GM12872 (cell line): ENCODE measurements around the gene LRSAM1.

Experiments
- TF ChIP-seq, protein P1 (sequence below): IDR thresholded peaks from 3 replicates; pipeline ENCODE4 v1.5.1; 2011; ENCODE audit warnings: low read depth, mild to moderate bottlenecking, low read length, moderate library complexity; ENCODE audit not compliant: insufficient read depth

The LRSAM1 gene

DNA sequence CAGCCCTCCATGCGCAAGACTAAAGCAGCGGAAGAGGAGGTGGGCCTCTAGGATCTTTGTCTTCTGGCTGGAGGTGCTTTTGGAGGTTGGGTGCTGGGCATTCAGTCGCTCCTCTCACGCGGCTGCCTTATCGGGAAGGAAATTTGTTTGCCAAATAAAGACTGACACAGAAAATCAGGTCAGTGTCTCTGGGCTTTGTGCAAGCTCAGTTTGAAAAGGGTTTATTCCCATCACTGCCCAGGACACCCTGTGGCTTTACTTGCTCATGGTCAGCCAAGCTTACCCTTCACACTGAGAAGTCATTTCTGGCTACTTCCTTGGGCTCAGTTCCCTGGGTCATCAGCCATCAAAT, 43.8 kb upstream of the LRSAM1 start:
- TF ChIP-seq, protein P1, sequence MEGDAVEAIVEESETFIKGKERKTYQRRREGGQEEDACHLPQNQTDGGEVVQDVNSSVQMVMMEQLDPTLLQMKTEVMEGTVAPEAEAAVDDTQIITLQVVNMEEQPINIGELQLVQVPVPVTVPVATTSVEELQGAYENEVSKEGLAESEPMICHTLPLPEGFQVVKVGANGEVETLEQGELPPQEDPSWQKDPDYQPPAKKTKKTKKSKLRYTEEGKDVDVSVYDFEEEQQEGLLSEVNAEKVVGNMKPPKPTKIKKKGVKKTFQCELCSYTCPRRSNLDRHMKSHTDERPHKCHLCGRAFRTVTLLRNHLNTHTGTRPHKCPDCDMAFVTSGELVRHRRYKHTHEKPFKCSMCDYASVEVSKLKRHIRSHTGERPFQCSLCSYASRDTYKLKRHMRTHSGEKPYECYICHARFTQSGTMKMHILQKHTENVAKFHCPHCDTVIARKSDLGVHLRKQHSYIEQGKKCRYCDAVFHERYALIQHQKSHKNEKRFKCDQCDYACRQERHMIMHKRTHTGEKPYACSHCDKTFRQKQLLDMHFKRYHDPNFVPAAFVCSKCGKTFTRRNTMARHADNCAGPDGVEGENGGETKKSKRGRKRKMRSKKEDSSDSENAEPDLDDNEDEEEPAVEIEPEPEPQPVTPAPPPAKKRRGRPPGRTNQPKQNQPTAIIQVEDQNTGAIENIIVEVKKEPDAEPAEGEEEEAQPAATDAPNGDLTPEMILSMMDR: no peak

DNA sequence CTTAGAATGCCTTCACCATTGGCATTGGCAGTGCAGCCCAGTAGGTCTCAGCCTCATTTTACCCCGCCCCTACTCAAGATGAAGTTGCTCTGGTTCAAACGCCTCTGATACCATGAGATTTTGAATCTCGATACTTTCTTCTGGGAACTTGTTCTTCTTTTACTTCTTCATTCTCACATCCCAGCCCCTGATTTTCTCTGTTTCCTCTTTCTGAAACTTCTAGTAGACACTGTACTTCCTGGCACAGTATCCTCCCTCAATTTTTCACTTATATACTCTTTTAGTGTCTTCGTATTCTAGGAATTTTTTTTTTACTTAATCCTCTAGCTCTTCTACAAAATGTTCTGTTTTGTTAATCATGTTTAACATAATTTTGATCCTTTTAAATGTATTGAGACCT, 40.2 kb upstream of the LRSAM1 start:
- TF ChIP-seq, protein P1: no peak

DNA sequence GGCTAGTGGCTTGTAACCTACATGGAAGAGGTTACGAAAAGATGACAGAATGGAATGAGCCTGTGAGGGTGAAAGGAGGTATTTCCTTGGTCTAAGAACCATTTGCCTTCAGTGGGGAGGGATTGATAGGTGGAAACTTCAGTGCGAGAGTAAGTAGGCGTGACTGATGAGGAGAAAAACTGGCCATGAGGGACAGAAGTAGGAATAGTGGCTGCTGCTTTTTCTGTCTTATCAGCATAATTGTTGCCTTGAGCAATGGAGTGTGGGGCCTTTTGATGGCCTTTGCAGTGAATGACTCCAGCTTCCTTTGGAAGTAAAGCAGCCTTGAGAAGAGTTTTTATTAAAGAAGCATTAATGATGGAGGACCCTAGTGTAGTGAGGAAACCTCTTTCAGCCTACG, 36.2 kb upstream of the LRSAM1 start:
- TF ChIP-seq, protein P1: no peak

DNA sequence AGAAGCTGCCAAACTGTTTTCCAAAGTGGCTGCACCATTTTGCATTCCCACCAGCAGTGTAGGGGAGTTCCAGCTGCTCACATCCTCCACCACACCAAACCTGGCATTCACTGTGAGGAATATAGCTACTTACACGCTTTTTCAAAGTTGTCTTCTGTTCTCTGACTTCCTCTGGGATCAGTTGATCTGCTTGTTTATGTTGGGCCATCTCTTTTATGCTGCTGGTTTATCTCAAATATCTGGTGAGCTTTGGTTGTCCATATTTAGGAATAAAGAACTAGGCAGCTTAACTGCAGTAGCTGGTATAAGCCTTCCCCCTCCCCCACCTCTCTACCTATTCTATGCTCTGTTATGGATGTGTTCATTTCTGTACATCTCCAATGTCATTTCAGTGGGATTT, 35.7 kb upstream of the LRSAM1 start:
- TF ChIP-seq, protein P1: no peak

DNA sequence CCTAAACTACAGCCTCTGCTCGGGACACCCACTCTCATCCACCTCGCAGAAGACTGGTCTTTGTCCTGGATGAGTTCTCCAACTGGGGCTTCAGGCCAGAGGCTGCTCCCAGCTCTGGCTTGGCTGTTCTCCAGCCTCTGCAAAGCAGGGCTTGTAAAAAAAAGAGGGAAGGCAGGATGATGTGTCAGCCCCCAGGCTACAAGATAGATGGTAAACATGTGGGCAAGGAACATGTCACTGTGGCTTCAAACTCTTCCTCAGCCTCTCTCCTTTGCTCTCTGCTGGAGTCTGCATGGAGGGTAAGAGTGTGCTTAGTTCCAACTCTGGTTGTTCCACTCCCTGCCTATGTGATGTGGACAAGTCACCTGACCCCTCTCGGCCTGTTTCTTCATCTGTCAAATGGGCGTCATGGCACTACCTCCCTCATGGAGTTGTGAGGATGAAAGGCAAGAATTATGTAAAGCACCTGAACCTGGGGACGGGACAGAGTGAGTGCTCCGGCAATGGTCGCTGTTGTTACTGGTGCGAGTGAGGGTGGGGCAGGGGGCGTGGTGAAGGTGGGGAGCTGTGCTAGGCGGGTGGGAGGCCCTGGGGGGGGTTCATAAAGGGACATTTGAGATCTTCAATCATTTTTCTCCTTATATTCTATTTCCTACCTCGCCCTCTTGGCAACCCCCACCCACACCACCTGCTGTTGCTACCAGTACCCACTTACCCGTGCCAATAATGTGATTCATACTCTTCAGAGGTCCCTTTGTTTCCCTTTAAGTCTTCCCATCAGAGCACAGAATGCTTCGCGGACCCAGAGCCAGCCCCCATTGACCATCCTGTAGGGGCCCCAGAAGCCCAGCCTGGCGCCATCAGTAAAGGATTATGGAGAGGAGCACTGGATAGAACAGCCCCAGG, 33.9 kb upstream of the LRSAM1 start:
- TF ChIP-seq, protein P1: no peak

DNA sequence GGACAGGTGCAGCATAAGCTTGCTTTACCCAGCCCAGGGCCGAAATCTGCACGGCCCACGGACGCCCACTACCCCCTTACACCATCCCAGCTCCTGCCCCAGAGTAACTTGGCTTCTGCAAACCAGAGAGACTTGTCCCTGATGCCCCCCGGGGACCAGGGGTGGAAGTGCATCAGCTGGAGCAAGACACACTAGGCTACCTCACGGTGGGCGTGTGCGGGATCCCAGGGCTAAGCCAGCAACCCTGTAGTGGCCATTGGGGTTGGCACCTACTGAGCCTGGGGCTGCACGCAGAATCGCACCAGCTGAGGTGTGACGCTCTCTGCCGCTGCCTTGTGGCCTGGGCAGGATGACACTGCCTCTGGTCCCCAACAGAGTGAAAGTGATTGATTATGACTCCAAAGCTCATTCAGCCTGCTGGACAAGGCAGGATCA, 33.3 kb upstream of the LRSAM1 start:
- TF ChIP-seq, protein P1: peak; percentile 59

DNA sequence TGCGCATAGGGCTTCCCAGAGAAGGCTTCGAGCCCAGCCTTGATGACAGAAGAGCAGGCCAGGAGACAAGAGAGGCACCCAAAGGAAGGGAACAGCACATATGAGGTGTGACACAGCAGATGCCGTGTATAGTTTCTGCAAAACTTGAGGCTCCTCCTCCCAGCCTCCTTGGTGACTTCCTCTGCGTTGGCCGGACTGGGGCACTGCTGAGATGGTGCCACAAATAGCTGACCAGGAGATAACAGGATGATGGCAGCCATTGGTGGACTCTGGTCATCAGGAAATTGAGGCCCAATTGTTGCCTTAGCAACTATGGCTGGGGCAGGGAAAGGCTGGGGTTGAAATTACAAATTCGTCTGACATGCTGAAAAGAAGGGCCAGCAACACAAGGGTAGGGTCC, 32.0 kb upstream of the LRSAM1 start:
- TF ChIP-seq, protein P1: no peak
